NT2/D1 (cell line): Measurements from ENCODE around the gene OR52N1.
A peak's percentile ranks its signal among the peaks of the same experiment; 100 is the strongest.

ENCODE experiments used
- DNase-seq: peaks from one replicate; pipeline ENCODE4 v3.0.0-alpha.2; 2011; ENCODE audit warnings: low read depth, low spot score
- H3K27me3 ChIP-seq: 2 replicates; pipeline ENCODE4 v1.6.0; 2011; ENCODE audit warnings: mild to moderate bottlenecking; ENCODE audit not compliant: insufficient read length, insufficient read depth
- H3K36me3 ChIP-seq: 2 replicates; pipeline ENCODE4 v1.6.1; 2011; ENCODE audit warnings: mild to moderate bottlenecking, low read length, mixed read lengths; ENCODE audit not compliant: insufficient read depth, insufficient read length
- H3K4me1 ChIP-seq: 2 replicates; pipeline ENCODE4 v1.5.1; 2011; ENCODE audit not compliant: insufficient read depth, insufficient read length
- H3K4me3 ChIP-seq: 2 replicates; pipeline ENCODE4 v1.5.1; 2011; ENCODE audit warnings: low read depth; ENCODE audit not compliant: insufficient read length
- H3K9ac ChIP-seq: 2 replicates; pipeline ENCODE4 v1.6.0; 2011; ENCODE audit warnings: low read depth; ENCODE audit not compliant: insufficient read length
- H3K9me3 ChIP-seq: 2 replicates; pipeline ENCODE4 v1.5.1; 2011; ENCODE audit warnings: mild to moderate bottlenecking, low read length; ENCODE audit not compliant: insufficient read depth
- SUZ12 ChIP-seq: IDR thresholded peaks from 2 replicates; pipeline ENCODE4 v1.6.1; 2011; ENCODE audit not compliant: insufficient read length, insufficient read depth; ENCODE audit errors: extremely low read depth
- YY1 ChIP-seq: IDR thresholded peaks from 2 replicates; pipeline ENCODE4 v1.6.1; 2011; ENCODE audit not compliant: insufficient read length, insufficient read depth
- ZNF274 ChIP-seq: IDR thresholded peaks from 2 replicates; pipeline ENCODE4 v1.6.1; 2011; ENCODE audit warnings: mild to moderate bottlenecking, low read depth, low read length

The OR52N1 gene

GRCh38 chr11:5809122-5809519, 18.1 kb upstream of the OR52N1 start:
- Histone ChIP-seq H3K27me3 (no peaks in the 10 kb centered on the region), H3K4me3 (no peak overlapping the region), H3K36me3 (no peaks in the 10 kb centered on the region), H3K9ac (no peak overlapping the region), H3K9me3 (peaks cover 8% of the 10 kb centered on the region), H3K4me1 (no peaks in the 10 kb centered on the region)
- no peak for DNase-seq
- no peak for TF ChIP-seq SUZ12
- no peak for TF ChIP-seq ZNF274
- no peak for TF ChIP-seq YY1

DNA sequence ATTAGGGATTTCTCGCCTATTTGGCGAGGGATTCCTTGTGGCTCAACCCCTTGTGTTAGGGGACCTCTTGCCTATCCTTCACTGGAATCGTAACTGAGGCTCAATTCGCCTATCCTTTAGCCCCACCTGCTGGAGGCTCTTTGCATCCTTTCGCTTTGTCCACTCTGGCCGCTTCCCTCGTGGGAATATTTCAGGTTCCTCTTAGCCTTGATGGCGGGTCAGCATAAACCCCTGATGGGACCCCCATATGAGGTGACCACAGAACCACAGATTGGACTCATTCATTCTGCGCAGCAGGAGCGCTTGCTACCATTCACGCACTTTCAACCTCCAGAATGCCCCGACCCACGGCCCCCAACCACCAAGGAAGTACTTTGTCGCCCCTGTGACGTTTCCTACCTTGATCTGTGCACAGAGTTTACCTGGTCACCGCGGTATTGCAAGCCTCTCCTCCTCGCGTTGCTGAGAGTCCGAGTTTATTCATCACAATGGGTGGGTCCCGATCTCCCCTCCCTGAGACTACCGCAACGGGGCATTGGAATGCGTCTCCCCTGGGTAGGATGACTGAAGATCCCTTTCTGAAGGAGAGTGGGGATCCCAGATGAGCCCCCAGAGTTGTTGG, 17.5 kb upstream of the OR52N1 start, which contains the start of gene OR52N2:
Gene OR52N2, plus strand, starts transcription at position 425 of the 622 bp plus-strand sequence. CDS start 11,412 bp downstream, outside the sequence.
- no peak within 1 kb of the TSS for H3K9ac ChIP-seq
- no peaks in the 10 kb centered on the region for H3K27me3 ChIP-seq
- H3K9me3 ChIP-seq: peaks cover 13% of the 10 kb centered on the region
- no peak within 1 kb of the TSS for H3K4me3 ChIP-seq
- no peaks in the 10 kb centered on the region for H3K36me3 ChIP-seq
- H3K4me1 ChIP-seq: no peaks in the 10 kb centered on the region
- no peak for TF ChIP-seq YY1
- no peak for TF ChIP-seq ZNF274
- TF ChIP-seq SUZ12: no peak
- DNase-seq: peak; percentile 57

GRCh38 chr11:5807580-5807979, 16.5 kb upstream of the OR52N1 start:
- peaks cover 18% of the 10 kb centered on the region for H3K9me3 ChIP-seq
- H3K4me1 ChIP-seq: no peaks in the 10 kb centered on the region
- no peak overlapping the region for H3K9ac ChIP-seq
- no peak for DNase-seq
- no peak for TF ChIP-seq SUZ12
- no peak for TF ChIP-seq YY1
- TF ChIP-seq ZNF274: no peak
- no peaks in the 10 kb centered on the region for H3K36me3 ChIP-seq
- no peak overlapping the region for H3K4me3 ChIP-seq
- no peaks in the 10 kb centered on the region for H3K27me3 ChIP-seq

- Histone ChIP-seq H3K27me3 (no peaks in the 10 kb centered on the region), H3K4me1 (no peaks in the 10 kb centered on the region), H3K9ac (no peak overlapping the region), H3K36me3 (no peaks in the 10 kb centered on the region), H3K4me3 (no peak overlapping the region), H3K9me3 (peaks cover 18% of the 10 kb centered on the region)
- no peak for TF ChIP-seq YY1
- TF ChIP-seq SUZ12: no peak
- TF ChIP-seq ZNF274: no peak
- no peak for DNase-seq
These were observed 12.9 kb upstream of the OR52N1 start for GRCh38 chr11:5803982-5804381.

DNA sequence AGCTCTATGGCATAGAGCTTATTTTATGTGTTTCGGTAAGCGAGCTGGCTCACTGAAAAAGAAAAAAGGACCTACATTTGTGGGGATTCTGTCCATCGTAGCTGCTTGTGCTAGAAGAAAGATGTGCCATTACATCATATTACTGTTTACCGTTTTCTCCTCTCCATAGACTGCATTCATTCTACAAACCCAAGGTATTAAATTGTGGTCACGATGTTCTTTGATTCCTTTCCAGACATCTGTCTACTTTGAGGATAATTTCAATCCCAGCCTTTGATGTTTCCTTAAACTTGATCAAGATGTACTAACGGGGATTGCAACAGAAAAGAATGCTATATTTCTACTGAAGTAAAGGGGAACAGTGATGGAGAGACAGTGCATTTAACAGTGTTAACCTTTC, 5.5 kb upstream of the OR52N1 start:
- no peaks in the 10 kb centered on the region for H3K36me3 ChIP-seq
- TF ChIP-seq ZNF274 (no peak), SUZ12 (no peak), YY1 (no peak)
- no peak overlapping the region for H3K9ac ChIP-seq
- H3K4me3 ChIP-seq: no peak overlapping the region
- H3K9me3 ChIP-seq: no peaks in the 10 kb centered on the region
- H3K4me1 ChIP-seq: no peaks in the 10 kb centered on the region
- no peak for DNase-seq
- H3K27me3 ChIP-seq: no peaks in the 10 kb centered on the region

DNA sequence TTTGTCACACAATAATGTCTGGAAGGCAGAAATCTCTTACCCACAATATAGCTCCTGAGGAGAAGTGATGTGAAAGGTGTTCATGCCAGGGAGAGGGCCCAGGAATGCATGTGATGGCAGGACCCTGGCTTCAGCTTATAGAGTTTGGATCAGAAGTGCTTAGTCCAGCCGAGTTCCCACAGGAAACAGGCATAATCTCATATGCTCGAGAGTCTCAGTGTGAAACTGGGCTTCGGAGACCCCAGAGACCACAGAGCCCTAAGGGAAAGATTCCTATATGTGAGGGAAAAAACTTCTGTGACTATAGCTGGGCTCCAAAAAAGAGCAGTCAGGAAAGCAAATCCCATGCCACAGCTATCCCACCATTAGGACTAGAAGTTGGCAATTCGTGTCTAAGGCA, 7.8 kb downstream of the OR52N1 start, which contains the start of gene OR52N5:
Gene OR52N5, minus strand, starts transcription at position 101 of the 400 bp plus-strand sequence. CDS start 4,721 bp downstream, outside the sequence.
- H3K9me3 ChIP-seq: no peaks in the 10 kb centered on the region
- TF ChIP-seq SUZ12: no peak
- TF ChIP-seq ZNF274: no peak
- no peak for TF ChIP-seq YY1
- no peak within 1 kb of the TSS for H3K4me3 ChIP-seq
- H3K4me1 ChIP-seq: no peaks in the 10 kb centered on the region
- no peaks in the 10 kb centered on the region for H3K36me3 ChIP-seq
- H3K9ac ChIP-seq: no peak within 1 kb of the TSS
- no peaks in the 10 kb centered on the region for H3K27me3 ChIP-seq
- DNase-seq: no peak

- no peak for DNase-seq
- no peak for TF ChIP-seq SUZ12
- no peak for TF ChIP-seq YY1
- TF ChIP-seq ZNF274: no peak
- no peaks in the 10 kb centered on the region for H3K36me3 ChIP-seq
- H3K27me3 ChIP-seq: no peaks in the 10 kb centered on the region
- H3K9me3 ChIP-seq: no peaks in the 10 kb centered on the region
- H3K4me3 ChIP-seq: no peak overlapping the region
- H3K9ac ChIP-seq: no peak overlapping the region
- H3K4me1 ChIP-seq: no peaks in the 10 kb centered on the region
These were observed 24.0 kb downstream of the OR52N1 start for GRCh38 chr11:5767056-5767455.
